Measurements from ENCODE around the gene PLEKHF1. TPM values are rescaled to one million over a fixed set of nuclear protein-coding genes. Genes with fewer than 3 reads are reported as not detected.
A peak's percentile ranks its signal among the peaks of the same experiment; 100 is the strongest.

Gene PLEKHF1, protein sequence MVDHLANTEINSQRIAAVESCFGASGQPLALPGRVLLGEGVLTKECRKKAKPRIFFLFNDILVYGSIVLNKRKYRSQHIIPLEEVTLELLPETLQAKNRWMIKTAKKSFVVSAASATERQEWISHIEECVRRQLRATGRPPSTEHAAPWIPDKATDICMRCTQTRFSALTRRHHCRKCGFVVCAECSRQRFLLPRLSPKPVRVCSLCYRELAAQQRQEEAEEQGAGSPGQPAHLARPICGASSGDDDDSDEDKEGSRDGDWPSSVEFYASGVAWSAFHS
- 10 to 100 TPM; 13.1 to 18.1 (median 17.2) TPM for total RNA-seq

DNA sequence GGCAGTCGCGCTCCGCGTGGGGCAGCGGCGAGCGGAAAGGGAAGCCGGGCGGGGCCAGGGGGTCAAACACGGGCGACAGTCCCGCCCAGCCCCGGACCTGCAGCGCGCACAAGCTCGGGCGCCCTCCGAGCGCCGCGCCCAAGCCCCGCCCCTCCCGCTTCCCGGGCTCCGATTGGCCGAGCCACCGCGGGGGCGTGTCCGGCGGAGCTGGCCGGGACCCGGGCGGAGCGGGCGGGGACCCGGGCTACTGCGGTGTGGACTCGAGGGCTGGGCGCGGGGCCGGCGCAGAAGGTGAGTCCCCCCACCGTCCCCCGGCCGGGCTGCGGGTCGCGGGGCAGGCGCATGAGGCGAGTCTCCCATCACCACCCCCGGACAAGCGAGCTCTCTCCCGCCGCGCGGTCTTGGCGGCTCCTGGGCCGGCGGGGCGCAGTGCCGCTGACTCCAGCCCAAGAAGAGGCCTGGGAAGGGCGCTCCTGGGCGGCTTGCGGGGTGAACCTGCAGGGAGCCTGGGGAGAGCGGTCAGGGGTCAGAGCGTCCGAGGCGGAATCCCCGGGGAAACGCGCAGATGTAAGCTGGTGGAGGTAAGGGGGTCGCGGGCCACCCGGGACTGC lies at the start of gene PLEKHF1:
PLEKHF1 (plus strand) TSS at position 247 of the 611 bp plus-strand sequence. CDS start 8,379 bp downstream, outside the sequence.
- peak; percentile 85 to 98 for DNase-seq (ENCODE audit: low spot score in 2 of 2)
- 0 to 1% methylated on average over 1 to 23 of the region's 75 CpGs for WGBS, 2 donors
- intact Hi-C loops (cut with DNase I; ENCODE audit: low total_unique reads) = no loop called here
- peak within 1 kb of the TSS; percentile 91 for H3K4me3 ChIP-seq (ENCODE audit: low read depth, poor library complexity, severe bottlenecking)
- no peak for TF ChIP-seq POLR2A (IDR thresholded peaks at IDR 0.05)
- TF ChIP-seq, protein P1, sequence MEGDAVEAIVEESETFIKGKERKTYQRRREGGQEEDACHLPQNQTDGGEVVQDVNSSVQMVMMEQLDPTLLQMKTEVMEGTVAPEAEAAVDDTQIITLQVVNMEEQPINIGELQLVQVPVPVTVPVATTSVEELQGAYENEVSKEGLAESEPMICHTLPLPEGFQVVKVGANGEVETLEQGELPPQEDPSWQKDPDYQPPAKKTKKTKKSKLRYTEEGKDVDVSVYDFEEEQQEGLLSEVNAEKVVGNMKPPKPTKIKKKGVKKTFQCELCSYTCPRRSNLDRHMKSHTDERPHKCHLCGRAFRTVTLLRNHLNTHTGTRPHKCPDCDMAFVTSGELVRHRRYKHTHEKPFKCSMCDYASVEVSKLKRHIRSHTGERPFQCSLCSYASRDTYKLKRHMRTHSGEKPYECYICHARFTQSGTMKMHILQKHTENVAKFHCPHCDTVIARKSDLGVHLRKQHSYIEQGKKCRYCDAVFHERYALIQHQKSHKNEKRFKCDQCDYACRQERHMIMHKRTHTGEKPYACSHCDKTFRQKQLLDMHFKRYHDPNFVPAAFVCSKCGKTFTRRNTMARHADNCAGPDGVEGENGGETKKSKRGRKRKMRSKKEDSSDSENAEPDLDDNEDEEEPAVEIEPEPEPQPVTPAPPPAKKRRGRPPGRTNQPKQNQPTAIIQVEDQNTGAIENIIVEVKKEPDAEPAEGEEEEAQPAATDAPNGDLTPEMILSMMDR (IDR thresholded peaks at IDR 0.05) = no peak

DNA sequence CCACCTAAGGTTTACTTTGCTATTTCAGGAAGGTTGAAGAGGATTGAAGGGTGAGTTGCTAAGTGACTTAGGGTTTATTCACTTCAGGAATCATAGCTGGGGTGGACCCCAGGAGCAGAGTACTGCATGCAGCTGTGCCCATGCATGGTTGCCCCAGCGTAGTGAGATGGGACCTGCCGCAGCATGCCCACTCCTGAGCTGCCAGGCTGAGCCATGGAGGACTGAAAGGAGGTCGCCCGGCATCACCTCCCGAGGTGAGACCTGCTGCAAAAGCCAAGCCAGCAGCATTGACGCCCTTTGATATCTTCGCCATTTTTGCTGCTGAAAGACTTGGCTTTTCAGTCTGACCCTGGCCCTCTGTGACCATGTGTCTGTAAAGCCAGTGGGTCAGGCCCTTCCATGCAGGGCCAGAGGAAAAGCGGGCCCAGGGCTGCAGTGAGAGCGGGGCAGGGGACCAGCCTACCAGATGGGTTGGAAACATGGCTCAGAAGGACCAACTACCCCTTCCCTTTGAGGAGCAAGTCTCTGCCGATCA lies 49.3 kb upstream of the PLEKHF1 start:
- H3K4me3 ChIP-seq (ENCODE audit: low read depth, poor library complexity, severe bottlenecking) = no peak overlapping the region
- WGBS, 2 donors = 81% methylated on average over 10 of the region's 10 CpGs
- DNase-seq (ENCODE audit: low spot score in 2 of 2) = no peak
- intact Hi-C loops (cut with DNase I; ENCODE audit: low total_unique reads) = no loop called here
- TF ChIP-seq POLR2A (IDR thresholded peaks at IDR 0.05) = no peak
- TF ChIP-seq, protein P1 (IDR thresholded peaks at IDR 0.05) = no peak

DNA sequence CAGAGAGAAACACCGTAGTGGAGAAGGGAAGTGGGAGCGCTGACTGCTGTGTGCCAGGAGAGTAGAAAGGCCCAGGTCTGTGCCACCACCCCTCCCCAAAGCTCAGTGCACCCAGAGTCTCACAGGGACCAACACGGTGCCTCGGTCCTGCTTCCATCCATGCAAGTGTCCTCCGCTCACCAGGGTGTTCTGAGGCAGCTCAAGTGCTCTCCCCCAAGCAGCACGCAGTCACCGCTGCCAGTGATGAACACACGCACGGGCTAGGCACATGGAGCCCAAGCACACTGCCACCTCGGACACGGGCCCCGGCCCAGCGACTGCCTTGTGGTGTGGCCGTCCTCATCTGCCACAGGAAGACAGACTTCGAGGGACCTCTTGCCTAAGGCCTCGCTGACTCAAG lies 48.7 kb upstream of the PLEKHF1 start:
- WGBS, 2 donors = 81 to 84% methylated on average over 16 of the region's 16 CpGs
- DNase-seq (ENCODE audit: low spot score in 2 of 2) = no peak
- no peak overlapping the region for H3K4me3 ChIP-seq (ENCODE audit: low read depth, poor library complexity, severe bottlenecking)
- intact Hi-C loops (cut with DNase I; ENCODE audit: low total_unique reads) = no loop called here
- TF ChIP-seq, protein P1 (IDR thresholded peaks at IDR 0.05) = no peak
- TF ChIP-seq POLR2A (IDR thresholded peaks at IDR 0.05) = no peak

DNA sequence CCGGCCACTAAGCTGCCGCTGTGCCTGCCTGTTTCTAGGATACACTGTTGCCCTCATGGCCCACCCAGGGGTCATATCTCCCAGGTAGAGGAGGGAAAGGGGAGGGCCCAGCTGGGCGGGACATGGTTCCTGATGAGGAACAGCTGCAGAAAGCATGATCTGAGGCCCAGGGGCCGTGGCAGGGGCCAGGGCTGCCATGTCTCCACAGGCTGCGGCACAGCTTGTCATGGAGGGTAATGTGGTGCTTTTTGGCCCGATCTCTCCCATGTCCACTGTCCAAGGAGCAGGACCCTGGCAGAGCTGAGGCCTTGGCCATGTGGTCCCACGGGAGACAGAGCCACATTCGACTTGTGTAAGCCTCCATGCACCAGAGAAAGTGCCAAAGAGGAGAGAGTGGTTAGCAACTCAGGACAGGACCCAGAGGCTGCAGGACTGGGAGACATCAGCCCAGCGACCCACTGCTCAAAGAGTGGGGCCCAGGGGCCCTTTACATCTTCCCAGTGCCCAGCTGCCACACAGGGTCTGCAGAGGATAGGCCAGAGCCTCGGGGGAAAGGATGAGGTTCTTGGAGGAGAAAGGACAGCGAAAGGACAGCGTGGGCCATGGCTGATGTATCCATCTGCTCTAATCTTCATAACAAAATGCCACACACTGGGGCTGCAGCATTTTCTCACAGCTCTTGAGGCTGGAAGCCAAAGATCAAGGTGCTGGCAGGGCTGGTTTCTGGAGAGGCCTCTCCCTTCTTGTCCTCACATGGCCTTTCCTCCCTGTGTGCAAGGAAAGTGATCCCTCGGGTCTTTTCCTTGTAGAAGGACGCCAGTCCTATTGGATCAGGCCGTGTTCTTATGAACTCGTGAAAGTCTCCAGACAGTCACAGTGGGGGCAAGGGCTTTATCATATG lies 47.6 kb upstream of the PLEKHF1 start:
- no peak overlapping the region for H3K4me3 ChIP-seq (ENCODE audit: low read depth, poor library complexity, severe bottlenecking)
- no peak for DNase-seq (ENCODE audit: low spot score in 2 of 2)
- WGBS, 2 donors = 78 to 81% methylated on average over 15 to 16 of the region's 16 CpGs
- intact Hi-C loops (cut with DNase I; ENCODE audit: low total_unique reads) = no loop called here
- TF ChIP-seq, protein P1 (IDR thresholded peaks at IDR 0.05) = no peak
- TF ChIP-seq POLR2A (IDR thresholded peaks at IDR 0.05) = no peak

DNA sequence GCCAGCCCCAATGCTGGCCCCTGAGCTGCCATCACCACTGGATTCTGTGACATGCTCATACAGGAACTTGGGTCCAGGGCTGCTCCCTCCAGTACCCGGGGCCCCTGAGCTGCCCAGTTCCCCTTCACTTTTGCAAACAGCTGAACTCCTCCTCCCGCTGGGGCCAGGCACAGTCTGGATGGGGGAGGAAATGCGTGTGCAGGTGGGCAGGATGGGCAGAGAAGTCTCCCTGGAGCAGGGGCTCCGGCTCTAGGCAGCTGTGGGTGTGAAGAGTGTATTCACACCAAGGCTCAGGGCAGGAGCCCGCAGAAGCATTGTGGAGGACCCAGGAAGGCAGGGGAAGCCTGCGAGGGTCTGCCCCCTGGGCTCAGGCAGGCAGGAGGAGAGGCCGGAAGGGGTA lies 46.8 kb upstream of the PLEKHF1 start:
- no peak overlapping the region for H3K4me3 ChIP-seq (ENCODE audit: low read depth, poor library complexity, severe bottlenecking)
- TF ChIP-seq POLR2A (IDR thresholded peaks at IDR 0.05) = no peak
- TF ChIP-seq, protein P1 (IDR thresholded peaks at IDR 0.05) = no peak
- intact Hi-C loops (cut with DNase I; ENCODE audit: low total_unique reads) = no loop called here
- 87 to 89% methylated on average over 7 of the region's 7 CpGs for WGBS, 2 donors
- DNase-seq (ENCODE audit: low spot score in 2 of 2) = no peak

All from lower leg skin (tissue), 4 donors.